Stimulated activated CD8-positive, alpha-beta memory T cell treated with anti-CD3 and anti-CD28 coated beads, Interleukin-12 subunit alpha, Interleukin-12 subunit beta, amount 100 ng/mL, for 4 hours (primary cell): Measurements from ENCODE around the gene CYTH3.
"Not testable (repeated sequence)": the region's sequence is repeated elsewhere in the genome, so short reads cannot be mapped to it uniquely, and the experiment has no call there.

Source experiments
- DNase-seq: peaks from one replicate; pipeline ENCODE4 v3.0.0-alpha.2; 2020; ENCODE audit warnings: low read depth

Gene CYTH3

DNA sequence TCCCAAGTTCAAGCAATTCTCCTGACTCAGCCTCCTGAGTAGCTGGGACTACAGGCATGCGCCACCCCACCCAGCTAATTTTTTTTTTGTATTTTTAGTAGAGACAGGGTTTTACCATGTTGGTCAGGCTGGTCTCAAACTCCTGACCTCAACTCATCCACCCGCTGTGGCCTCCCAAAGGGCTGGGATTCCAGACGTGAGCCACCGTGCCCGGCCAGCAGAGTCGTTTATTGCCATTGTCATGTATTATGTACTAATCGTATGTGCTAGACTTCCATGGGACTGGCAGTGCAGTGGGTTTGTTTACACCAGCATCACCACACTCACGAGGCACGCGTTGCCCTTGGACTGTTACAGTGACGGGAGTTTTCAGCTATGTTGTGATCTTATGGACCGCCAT lies 120.9 kb downstream of the CYTH3 start:
- not testable (repeated sequence) for DNase-seq

DNA sequence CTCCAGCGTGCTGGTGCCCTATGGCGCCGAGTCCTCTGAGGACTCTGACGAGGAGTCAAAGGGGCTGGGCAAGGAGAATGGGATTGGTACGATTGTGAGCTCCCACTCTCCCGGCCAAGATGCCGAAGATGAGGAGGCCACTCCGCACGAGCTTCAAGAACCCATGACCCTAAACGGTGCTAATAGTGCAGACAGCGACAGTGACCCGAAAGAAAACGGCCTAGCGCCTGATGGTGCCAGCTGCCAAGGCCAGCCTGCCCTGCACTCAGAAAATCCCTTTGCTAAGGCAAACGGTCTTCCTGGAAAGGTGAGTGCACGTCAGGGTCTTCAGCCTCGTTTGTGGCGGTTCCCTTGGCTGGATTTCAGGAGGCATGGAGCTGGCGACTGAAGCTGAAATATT lies 122.4 kb downstream of the CYTH3 start:
- no peak for DNase-seq

DNA sequence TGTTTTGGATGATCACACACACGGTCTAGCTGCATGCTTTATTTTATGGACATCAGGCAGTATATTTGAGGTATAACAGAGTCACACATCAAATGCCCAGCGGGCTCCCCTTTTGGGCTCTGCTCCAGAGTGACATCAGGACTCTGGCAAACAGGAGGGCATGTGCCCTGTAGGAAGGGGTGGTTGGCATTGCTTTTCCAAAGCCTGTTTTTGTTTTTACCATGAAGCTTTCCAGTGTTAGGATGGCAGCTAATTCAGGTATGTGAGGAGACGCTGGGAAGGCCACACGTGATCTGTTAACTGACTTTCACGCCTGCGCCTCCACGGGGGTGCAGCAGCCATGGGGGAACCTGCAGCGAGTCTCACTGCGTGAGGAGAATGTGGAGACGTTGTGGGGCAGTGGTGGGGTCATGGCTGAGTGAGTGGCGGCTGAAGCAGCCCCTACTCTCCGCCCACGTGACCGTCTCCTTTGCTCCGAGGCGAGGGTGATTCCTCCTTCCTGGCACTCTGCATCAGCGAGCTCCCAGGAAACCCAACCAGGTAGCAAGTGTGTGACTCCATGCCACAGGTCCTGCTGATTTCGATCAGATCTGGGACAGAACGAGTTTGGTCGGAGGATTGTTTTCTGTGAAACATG lies 123.6 kb downstream of the CYTH3 start:
- DNase-seq, result no peak

DNA sequence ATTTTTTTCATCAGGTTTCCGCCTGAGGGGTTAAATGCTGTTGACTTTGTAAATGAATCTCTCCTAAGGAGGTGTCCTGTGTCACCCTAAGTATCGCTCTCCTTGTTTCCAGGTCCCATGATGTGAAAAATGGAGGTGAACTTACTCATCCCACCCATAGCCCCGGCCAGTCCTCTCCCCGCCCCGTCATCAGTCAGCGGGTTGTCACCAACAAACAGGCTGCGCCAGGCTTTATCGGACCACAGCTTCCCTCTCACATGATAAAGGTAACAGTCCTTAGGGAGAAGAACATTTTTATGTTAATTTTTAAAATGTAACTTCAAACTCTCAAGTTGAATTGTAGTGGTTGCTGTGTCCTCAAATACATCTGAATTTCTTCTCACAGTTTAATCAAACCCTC lies 124.8 kb downstream of the CYTH3 start:
- no peak for DNase-seq

DNA sequence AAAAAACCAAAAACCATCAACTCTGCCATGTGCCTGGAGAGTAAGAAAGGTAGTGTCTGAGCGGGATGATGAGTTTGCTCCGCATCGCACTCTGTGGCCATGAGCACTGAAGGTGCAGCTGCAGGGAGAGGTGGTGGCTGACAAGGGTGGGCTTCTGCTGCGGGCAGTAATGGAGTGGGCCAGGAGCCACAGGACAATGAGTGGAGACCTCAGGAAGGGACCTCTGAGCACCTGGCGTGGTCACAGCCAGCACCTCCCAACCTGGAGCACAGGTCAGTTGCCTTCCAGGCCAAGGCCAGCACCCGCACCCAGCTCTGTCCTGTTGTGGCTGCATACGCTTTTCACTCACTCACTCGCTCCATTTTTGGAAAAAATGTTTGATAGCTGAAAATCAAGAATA lies 125.8 kb downstream of the CYTH3 start:
- no peak for DNase-seq

DNA sequence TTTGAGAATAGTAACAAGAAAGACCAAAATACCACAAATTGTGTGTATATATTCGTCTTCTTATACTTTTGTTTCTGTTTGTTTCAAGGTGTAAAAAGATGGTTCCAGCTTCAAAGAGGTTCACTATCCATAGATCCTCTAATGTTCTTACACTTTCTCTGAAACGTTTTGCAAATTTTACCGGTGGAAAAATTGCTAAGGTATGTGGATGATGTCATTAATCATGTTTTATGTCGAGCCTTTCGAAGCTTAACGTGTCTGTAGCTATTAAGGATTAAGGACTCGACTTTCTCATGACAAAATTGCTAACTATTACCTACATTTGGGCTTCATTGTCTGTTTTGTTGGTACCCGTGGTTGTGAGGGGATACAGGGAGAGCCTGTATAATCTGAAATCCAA lies 128.4 kb downstream of the CYTH3 start:
- DNase-seq, result no peak

DNA sequence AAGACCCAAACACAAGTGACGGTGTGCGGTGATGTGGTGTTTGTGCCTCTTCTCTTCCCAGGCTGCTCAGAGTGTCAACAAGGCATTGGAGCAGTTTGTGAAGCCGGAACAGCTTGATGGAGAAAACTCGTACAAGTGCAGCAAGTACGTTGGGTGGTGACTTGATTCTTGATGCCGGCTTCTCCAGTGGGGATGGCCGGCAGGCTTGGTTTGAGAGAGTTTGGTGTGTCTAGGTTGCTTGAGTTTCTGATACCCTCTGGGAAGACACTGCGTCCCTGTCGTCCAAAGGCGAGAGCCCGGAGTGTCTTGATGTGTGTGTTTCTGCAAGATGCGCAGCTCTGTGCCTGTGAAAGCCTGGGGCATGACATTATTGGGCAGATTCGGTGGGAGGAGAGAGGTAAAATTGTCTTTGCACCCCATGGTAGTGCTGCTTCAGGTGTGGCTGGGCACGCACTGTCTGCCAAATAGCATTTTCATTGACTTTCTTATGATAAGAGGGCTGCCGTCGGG lies 129.5 kb downstream of the CYTH3 start:
- DNase-seq, result no peak

DNA sequence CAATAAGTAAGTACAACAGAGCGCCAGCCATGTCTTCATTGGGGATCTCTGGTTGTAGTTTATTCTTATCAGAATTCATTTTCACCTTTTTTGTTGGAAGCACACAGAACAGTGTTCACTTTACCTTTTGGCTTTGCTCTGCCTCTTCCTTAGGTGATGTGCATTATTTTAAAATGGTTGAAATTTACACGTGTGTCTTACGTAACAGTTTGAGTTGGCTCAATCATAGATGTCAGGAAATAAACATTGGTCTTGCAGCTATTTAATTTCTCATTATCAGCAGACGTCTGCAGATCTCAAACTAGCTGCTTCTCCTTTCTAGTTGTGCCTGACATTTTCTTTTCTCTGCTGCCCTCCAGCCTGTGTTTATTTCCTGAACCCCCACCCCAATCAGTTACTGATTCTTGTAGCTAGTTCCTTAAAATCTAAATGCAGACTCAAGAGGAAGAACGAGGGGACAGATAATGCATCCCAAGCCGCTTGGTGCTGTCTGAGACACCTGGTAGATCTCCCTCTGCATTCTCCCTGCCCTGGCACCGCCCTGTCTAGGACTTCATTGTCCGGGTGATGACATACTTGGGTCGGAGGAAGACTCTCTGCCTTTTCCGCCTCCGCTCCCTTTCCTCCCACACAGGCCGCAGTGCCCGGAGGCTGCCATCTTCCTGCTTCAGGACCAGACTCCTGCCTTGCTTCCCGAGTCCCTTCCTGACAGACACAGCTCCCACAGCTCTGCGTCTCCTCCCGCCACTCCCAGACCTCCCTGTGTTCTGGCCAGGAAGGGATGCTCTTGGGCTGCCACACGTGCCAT lies 133.0 kb downstream of the CYTH3 start:
- no peak for DNase-seq

DNA sequence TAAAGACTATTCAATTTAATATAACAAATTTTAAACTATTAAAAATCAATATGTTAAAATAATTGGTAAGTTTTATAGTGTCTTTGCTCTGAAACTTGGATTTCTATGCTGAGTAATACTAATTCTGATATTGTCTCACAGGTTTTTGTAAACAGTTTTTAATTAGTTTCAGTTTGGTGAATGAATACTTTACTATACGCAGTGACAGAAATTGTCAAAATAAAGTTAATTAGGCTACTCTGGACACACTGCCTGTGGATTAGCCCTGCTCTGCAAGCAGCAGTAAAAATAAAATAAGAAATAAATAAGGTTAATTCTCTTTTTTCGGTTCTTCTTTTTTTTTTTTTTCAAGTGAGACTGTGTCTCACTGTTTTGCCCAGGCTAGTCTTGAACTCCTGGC lies 135.9 kb downstream of the CYTH3 start:
- no peak for DNase-seq

DNA sequence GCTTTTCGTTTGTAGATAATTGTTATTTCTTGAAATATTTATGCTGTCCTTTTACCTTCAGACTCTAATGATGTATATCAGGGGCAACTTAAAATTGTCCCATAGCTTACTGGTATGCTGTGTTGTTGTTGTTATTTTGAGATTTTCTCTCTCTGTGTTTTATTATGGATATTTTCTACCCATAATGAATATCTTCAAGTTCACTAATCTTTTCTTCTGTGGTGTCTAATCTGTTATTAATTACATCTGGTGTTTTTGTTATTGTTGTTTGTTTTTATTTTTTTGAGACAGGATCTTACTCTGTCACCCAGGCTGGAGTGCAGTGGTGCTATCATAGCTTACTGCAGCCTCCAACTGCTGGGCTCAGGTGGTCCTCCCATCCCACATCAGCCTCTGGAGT lies 139.2 kb downstream of the CYTH3 start:
- DNase-seq, result no peak

DNA sequence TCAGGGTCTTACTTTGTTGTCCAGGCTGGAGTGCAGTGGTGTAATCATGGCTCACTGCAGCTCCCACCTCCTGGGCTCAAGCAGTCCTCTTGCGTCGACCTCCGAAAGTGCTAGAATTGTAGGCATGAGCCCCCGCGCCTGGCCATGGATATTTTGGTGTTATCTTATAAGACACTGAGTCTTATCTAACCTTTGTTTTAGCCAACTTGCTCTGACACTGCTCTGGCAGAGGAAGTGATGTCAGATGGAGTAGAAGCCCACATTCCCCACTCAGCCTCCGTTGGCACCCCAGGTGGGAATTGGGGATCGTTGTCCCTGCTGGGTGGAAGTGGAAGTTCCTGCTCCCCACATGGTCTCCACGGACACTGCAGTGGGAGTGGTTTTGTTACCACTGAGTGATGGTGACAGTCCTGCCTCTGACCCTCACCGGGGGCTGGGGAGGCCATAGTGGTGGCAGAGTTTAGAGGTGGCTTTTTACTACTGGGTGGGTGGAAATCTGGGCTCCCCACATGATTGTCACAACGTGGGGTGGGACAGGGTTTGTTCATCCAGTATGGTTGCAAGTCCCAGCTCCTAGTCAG lies 142.3 kb downstream of the CYTH3 start:
- no peak for DNase-seq

DNA sequence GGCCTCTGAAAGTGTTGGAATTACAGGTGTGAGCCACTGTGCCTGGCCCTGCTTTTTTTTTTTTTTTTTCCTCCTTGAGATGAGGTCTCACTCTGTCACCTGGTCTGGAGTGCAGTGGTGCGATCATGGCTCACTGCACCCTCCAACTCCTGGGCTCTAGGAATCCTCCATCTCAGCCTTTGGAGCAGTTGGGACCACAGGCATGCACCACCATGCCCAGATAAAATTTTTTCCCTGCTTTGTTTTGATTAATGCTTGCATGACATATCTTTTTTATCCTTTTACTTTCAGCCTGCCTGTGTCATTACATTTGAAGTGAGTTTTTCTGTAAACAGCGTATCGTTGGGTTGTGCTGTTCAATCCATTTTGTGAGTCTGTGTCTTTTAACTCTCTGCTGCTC lies 144.2 kb downstream of the CYTH3 start:
- no peak for DNase-seq

DNA sequence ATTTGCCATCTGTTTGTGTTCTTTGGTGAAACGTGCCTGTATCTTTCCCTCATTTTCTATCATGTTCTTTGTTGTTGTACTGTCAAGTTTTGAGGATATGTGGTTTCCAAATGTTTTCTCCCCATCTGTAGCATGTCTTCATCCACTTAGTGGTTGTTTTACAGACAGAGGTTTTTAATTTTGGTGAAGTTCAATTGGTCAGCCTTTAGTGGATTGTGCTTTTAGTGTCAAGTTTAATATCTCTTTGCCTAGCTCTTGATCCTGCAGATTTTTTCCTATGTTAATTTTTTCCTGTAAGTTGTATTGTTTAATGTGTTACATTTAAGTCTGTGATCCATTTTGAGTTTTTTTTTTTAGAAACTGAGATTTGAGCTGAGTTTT lies 145.3 kb downstream of the CYTH3 start:
- DNase-seq, result no peak

DNA sequence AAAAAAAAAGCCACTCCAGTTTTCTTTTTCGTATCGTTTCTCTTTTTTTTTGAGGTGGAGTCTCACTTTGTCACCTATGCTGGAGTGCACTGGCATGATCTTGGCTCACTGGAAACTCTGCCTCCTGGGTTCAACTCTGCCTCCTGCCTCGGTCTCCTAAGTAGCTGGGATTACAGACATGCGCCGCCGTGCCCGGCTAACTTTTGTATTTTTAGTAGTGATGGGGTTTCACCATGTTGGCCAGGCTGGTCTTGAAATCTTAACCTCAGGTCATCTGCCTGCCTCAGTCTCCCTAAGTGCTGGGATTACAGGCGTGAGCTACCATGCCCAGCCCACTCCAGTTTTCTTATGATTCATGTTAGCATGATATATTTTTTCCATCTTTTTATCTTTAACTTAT lies 148.6 kb downstream of the CYTH3 start:
- no peak for DNase-seq

DNA sequence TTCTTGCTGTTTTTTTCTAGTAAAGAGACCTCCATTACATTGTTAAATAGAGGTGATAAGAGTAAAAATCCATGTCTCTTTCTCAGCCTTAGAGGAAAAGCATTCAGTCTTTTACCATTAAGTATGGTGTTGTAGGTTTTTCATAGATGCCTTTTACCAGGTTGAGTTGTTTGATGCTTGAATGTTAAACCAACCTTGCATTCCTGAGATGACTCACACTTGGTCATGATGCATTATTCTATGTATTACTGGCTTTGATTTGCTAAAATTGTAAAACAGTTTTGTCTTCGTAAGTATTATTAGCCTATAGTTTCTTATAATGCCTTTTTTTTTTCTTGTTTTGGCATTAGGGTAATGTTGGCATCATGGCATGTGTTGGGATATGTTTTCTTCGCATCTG lies 151.3 kb downstream of the CYTH3 start:
- no peak for DNase-seq

DNA sequence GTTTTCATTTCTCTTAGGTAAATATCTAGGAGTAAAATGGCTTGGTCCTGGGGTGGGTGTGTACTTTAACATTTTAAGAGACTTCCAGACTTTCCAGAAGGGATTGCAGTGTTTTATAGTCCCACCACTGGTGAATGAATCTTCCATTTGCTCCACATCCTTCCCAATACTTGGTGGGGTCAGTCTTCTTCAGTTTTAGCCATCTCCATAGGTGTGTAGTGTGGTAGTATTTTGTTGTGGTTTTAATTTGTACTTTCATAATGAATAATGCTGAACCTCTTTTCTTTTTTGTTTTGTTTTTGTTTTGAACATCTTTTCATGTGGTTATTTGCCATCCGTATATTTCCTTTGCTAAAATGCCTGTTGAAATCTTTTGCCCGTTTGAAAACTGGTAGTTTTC lies 154.9 kb downstream of the CYTH3 start:
- no peak for DNase-seq

DNA sequence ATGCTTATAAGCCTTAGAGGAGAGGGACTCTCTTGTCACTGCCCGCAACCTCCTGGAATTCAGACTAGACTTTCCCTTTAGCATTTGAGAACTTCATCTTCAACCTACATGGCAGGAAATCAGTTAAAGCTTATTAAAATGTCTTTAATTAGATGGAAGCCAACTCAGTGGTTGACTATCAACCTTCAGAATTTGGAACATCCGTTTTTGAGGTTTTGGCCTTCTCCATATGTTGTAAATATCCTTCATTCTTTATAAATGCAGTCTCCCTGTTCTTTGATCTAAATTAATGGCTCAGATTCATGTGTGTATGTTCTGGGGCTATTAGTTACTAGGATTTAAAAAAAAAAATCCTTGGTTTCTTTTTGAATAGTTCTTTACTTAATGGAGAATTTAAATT lies 156.2 kb downstream of the CYTH3 start:
- no peak for DNase-seq
